Thyroid gland (tissue), 4 donors: ENCODE data around the gene SEC16B. TPM values are rescaled to one million over a fixed set of nuclear protein-coding genes. Genes with fewer than 3 reads are reported as not detected.

ENCODE experiments used
- DNase-seq, 2 donors: peaks; one replicate each; pipeline ENCODE4 v3.0.0-alpha.2; 2019
- H3K27ac ChIP-seq, 3 donors: fragments of 200-600 bp; sonication (generic); 1 replicate in 2 of 3; 2 replicates in 1 of 3; pipeline ENCODE4 v1.5.1; 2016 to 2019; ENCODE audit warnings: mild to moderate bottlenecking in 1 of 3, moderate library complexity in 1 of 3
- H3K27me3 ChIP-seq: fragments of 200-600 bp; sonication (generic); one replicate; pipeline ENCODE4 v1.5.1; 2019
- H3K36me3 ChIP-seq, 2 donors: fragments of 200-600 bp; sonication (generic); one replicate each; pipeline ENCODE4 v1.5.1; 2016 to 2019
- H3K4me1 ChIP-seq, 2 donors: fragments of 200-600 bp; sonication (generic); one replicate each; pipeline ENCODE4 v1.5.1; 2017 to 2019
- H3K4me3 ChIP-seq, 3 donors: fragments of 200-600 bp; sonication (generic); replicated peaks in 1 of 3; 1 replicate in 2 of 3; 2 replicates in 1 of 3; pipeline ENCODE4 v1.5.1; 2016; ENCODE audit warnings: mild to moderate bottlenecking in 1 of 3
- H3K9me3 ChIP-seq: fragments of 200-600 bp; sonication (generic); one replicate; pipeline ENCODE4 v1.5.1; 2017
- CTCF ChIP-seq, 6 experiments: fragments of 200-600 bp in 3 of 6; fragments of 450-650 bp in 3 of 6; sonication (generic) in 3 of 6; IDR thresholded peaks; one replicate each; pipeline ENCODE4 v1.5.1; 2016 to 2019; ENCODE audit warnings: antibody characterized with exemption in 6 of 6, mild to moderate bottlenecking in 2 of 6, inconsistent platforms in 1 of 6, moderate library complexity in 1 of 6
- POLR2A ChIP-seq, 2 donors: fragments of 450-650 bp; IDR thresholded peaks; one replicate each; pipeline ENCODE4 v1.6.1; 2017; ENCODE audit warnings: antibody characterized with exemption in 2 of 2, mild to moderate bottlenecking in 2 of 2, moderate library complexity in 1 of 2
- WGBS, 2 donors: methylation state at CpG; one replicate each; pipeline ENCODE4 v1.1.5; 2017; 5-methylcytosine and 5-hydroxymethylcytosine counted together
- intact Hi-C: fragments of 100-400 bp; cut with DNase I; formaldehyde crosslinking; loops from one replicate; pipeline ENCODE4 v1.15.1; 2023
- small RNA-seq: library from RNA; depleted of rRNA; stranded (forward); fragments of <200 nt; gene quantifications from one replicate; pipeline ENCODE3, GENCODE V24; 2016
- total RNA-seq, 4 donors: library from RNA; depleted of rRNA; stranded (reverse); fragments of >200 nt; gene quantifications; one replicate each; pipeline ENCODE4 v1.2.3, GENCODE V29; 2016

The SEC16B gene
- total RNA-seq, 4 donors from 2014 or later: 3.8 to 12.8 (median 6.2) TPM

GRCh38 chr1:177905686-177906085 is 64.2 kb downstream of the SEC16B start:
- no peaks in the 10 kb centered on the region for H3K27me3 ChIP-seq
- no peaks in the 10 kb centered on the region for H3K36me3 ChIP-seq
- no peak for DNase-seq
- H3K27ac ChIP-seq: no peak overlapping the region
- H3K9me3 ChIP-seq: no peaks in the 10 kb centered on the region
- 79% methylated on average over 1 of the region's 1 CpG for WGBS, 2 donors
- H3K4me1 ChIP-seq: no peaks in the 10 kb centered on the region
- no peak for TF ChIP-seq POLR2A (IDR thresholded peaks at IDR 0.05)
- TF ChIP-seq CTCF (IDR thresholded peaks at IDR 0.05): no peak
- H3K4me3 ChIP-seq: no peak overlapping the region
- intact Hi-C loops: no loop called here

- intact Hi-C loops: no loop called here
- H3K27ac ChIP-seq: no peak overlapping the region
- no peaks in the 10 kb centered on the region for H3K27me3 ChIP-seq
- no peaks in the 10 kb centered on the region for H3K36me3 ChIP-seq
- no peaks in the 10 kb centered on the region for H3K4me1 ChIP-seq
- 73 to 86% methylated on average over 5 of the region's 5 CpGs for WGBS, 2 donors
- no peak for DNase-seq
- no peak overlapping the region for H3K4me3 ChIP-seq
- no peak for TF ChIP-seq CTCF (IDR thresholded peaks at IDR 0.05)
- TF ChIP-seq POLR2A (IDR thresholded peaks at IDR 0.05): no peak
- H3K9me3 ChIP-seq: no peaks in the 10 kb centered on the region
Observed at GRCh38 chr1:177902266-177902665, 67.6 kb downstream of the SEC16B start.

- TF ChIP-seq POLR2A (IDR thresholded peaks at IDR 0.05) (no peak), CTCF (IDR thresholded peaks at IDR 0.05) (no peak)
- Histone ChIP-seq H3K9me3 (no peaks in the 10 kb centered on the region), H3K27me3 (no peaks in the 10 kb centered on the region), H3K4me1 (no peaks in the 10 kb centered on the region), H3K36me3 (no peaks in the 10 kb centered on the region), H3K4me3 (no peak overlapping the region), H3K27ac (no peak overlapping the region)
- no peak for DNase-seq
- WGBS, 2 donors: 78 to 79% methylated on average over 11 of the region's 11 CpGs
- intact Hi-C loops: no loop called here
Observed at GRCh38 chr1:177897998-177898654, 71.7 kb downstream of the SEC16B start.

- intact Hi-C loops: no loop called here
- H3K4me1 ChIP-seq: no peaks in the 10 kb centered on the region
- no peaks in the 10 kb centered on the region for H3K27me3 ChIP-seq
- no peak overlapping the region for H3K4me3 ChIP-seq
- 69 to 72% methylated on average over 10 of the region's 10 CpGs for WGBS, 2 donors
- no peaks in the 10 kb centered on the region for H3K36me3 ChIP-seq
- H3K9me3 ChIP-seq: no peaks in the 10 kb centered on the region
- no peak for DNase-seq
- no peak for TF ChIP-seq CTCF (IDR thresholded peaks at IDR 0.05)
- TF ChIP-seq POLR2A (IDR thresholded peaks at IDR 0.05): no peak
- no peak overlapping the region for H3K27ac ChIP-seq
Observed at GRCh38 chr1:177897281-177897997, 72.4 kb downstream of the SEC16B start.

Small RNA genes within 50 kb of the gene (small RNA-seq; reads per million reads assigned to genes)
- gene AL359075.1: not detected

Other genes with a start within 250 kb of the SEC16B start
- gene RASAL2, start 124.0 kb upstream of the SEC16B start, total RNA-seq: 10 to 100 TPM; 17.9 to 27.3 (median 23.5) TPM